Natural killer cell (primary cell): ENCODE data around the gene KDM6B. TPM values are rescaled to one million over a fixed set of nuclear protein-coding genes. Genes with fewer than 3 reads are reported as not detected.
A peak's percentile ranks its signal among the peaks of the same experiment; 100 is the strongest.

Source experiments
- ATAC-seq, 3 donors: fragments of 150-1000 bp in 2 of 3; fragments of 200-7000 bp in 1 of 3; cut with Tn5 transposase; 1 replicate in 1 of 3; 2 replicates in 2 of 3; pipeline ENCODE4 v1.10.0; 2021; ENCODE audit warnings: mild to moderate bottlenecking in 2 of 3, moderate library complexity in 2 of 3
- DNase-seq, 2 donors: peaks; one replicate each; pipeline versions ENCODE4 v3.0.0 to v3.0.0-alpha.2; 2013 to 2021; ENCODE audit warnings: mixed read lengths in 1 of 2
- H3K27ac ChIP-seq: one replicate; pipeline ENCODE4 v1.5.1; 2013; ENCODE audit warnings: mild to moderate bottlenecking, low read length
- H3K27me3 ChIP-seq: one replicate; pipeline ENCODE4 v1.6.1; 2013; ENCODE audit warnings: low read length; ENCODE audit not compliant: control insufficient read depth, insufficient read depth
- H3K36me3 ChIP-seq: one replicate; pipeline ENCODE4 v1.6.1; 2013; ENCODE audit warnings: low read length; ENCODE audit not compliant: control insufficient read depth, insufficient read depth
- H3K4me1 ChIP-seq: one replicate; pipeline ENCODE4 v1.6.1; 2013; ENCODE audit warnings: low read length; ENCODE audit not compliant: control insufficient read depth, insufficient read depth
- H3K4me3 ChIP-seq: one replicate; pipeline ENCODE4 v1.5.1; 2013; ENCODE audit warnings: low read length
- H3K9me3 ChIP-seq: one replicate; pipeline ENCODE4 v1.6.1; 2013; ENCODE audit warnings: low read length; ENCODE audit not compliant: control insufficient read depth, insufficient read depth
- H3K27ac Mint-ChIP-seq, 2 donors: one replicate each; pipeline ENCODE4 v1.8.0; 2022; ENCODE audit warnings: mild to moderate bottlenecking in 2 of 2, mixed read lengths in 2 of 2, moderate library complexity in 1 of 2
- H3K27me3 Mint-ChIP-seq, 2 donors: one replicate each; pipeline ENCODE4 v1.8.0; 2022; ENCODE audit warnings: low read depth in 2 of 2, mixed read lengths in 2 of 2
- H3K36me3 Mint-ChIP-seq: one replicate; pipeline ENCODE4 v1.8.0; 2022; ENCODE audit warnings: mixed read lengths
- H3K4me1 Mint-ChIP-seq, 2 donors: one replicate each; pipeline ENCODE4 v1.8.0; 2022; ENCODE audit warnings: mixed read lengths in 2 of 2
- H3K4me3 Mint-ChIP-seq: one replicate; pipeline ENCODE4 v1.8.0; 2022; ENCODE audit warnings: mild to moderate bottlenecking, moderate library complexity, mixed read lengths
- H3K9me3 Mint-ChIP-seq, 2 donors: one replicate each; pipeline ENCODE4 v1.8.0; 2022; ENCODE audit warnings: mixed read lengths in 2 of 2
- CTCF ChIP-seq: fragments of 200-600 bp; IDR thresholded peaks from one replicate; pipeline ENCODE4 v1.8.0; 2022; ENCODE audit warnings: antibody characterized with exemption
- WGBS: methylation state at CpG from one replicate; pipeline ENCODE4 v1.1.7; 2013; ENCODE audit warnings: missing lambda C conversion rate; ENCODE audit not compliant: insufficient coverage; 5-methylcytosine and 5-hydroxymethylcytosine counted together
- intact Hi-C: fragments of 100-400 bp; cut with micrococcal nuclease; formaldehyde crosslinking; loops from one replicate; pipeline ENCODE4 v1.14.2; 2022
- total RNA-seq, 4 donors: library from RNA; stranded (reverse); fragments of 120-200 nt in 1 of 4; gene quantifications; one replicate each; pipeline versions ENCODE4 v1.2.3 to v1.2.4, GENCODE V29; 2013 to 2022

Gene KDM6B
- total RNA-seq, 3 donors from 2014 or later (not counting 1 experiment from before 2014, with no cell fraction given), result 104 to 165 (median 149) TPM

GRCh38 chr17:7835814-7836595 is 2.0 kb downstream of the KDM6B start:
- TF ChIP-seq CTCF, result no peak
- Mint-ChIP-seq H3K4me3 (peak overlapping the region; percentile 94), H3K27me3 (peaks cover 0 to 9% of the 10 kb centered on the region in 2 donors), H3K9me3 (no peaks in the 10 kb centered on the region), H3K36me3 (no peaks in the 10 kb centered on the region), H3K4me1 (peaks cover 45 to 71% of the 10 kb centered on the region in 2 donors), H3K27ac (peak overlapping the region; percentile 97 to 100)
- no peaks in the 10 kb centered on the region for H3K36me3 ChIP-seq
- WGBS, result under 1% methylated on average over 61 of the region's 61 CpGs
- H3K4me1 ChIP-seq, result peaks cover 54% of the 10 kb centered on the region
- H3K9me3 ChIP-seq, result no peaks in the 10 kb centered on the region
- H3K4me3 ChIP-seq, result peak overlapping the region; percentile 59
- peak overlapping the region; percentile 98 for H3K27ac ChIP-seq
- DNase-seq (peak; percentile 28 to 83), ATAC-seq (peak in 1 of 3 donors; percentile 4)
- intact Hi-C loops, result loop anchor here (2.0 kb wide), 2 partner anchors 21 to 51 kb away; partner anchors contain the start of gene NAA38
- H3K27me3 ChIP-seq, result no peaks in the 10 kb centered on the region

- Histone ChIP-seq H3K4me1 (peaks cover 61% of the 10 kb centered on the region), H3K27ac (peak overlapping the region; percentile 98), H3K4me3 (no peak overlapping the region), H3K9me3 (no peaks in the 10 kb centered on the region), H3K36me3 (no peaks in the 10 kb centered on the region), H3K27me3 (no peaks in the 10 kb centered on the region)
- intact Hi-C loops, result no loop called here
- ATAC-seq (no peak), DNase-seq (peak; percentile 30 to 80)
- H3K36me3 Mint-ChIP-seq, result no peaks in the 10 kb centered on the region
- WGBS, result 5% methylated on average over 9 of the region's 19 CpGs
- TF ChIP-seq CTCF, result no peak
- peaks cover 0 to 9% of the 10 kb centered on the region in 2 donors for H3K27me3 Mint-ChIP-seq
- H3K27ac Mint-ChIP-seq, result peak overlapping the region; percentile 97 to 100
- peaks cover 53 to 79% of the 10 kb centered on the region in 2 donors for H3K4me1 Mint-ChIP-seq
- H3K4me3 Mint-ChIP-seq, result peak overlapping the region; percentile 94
- H3K9me3 Mint-ChIP-seq, result no peaks in the 10 kb centered on the region
Observed at GRCh38 chr17:7836596-7837407, 2.8 kb downstream of the KDM6B start.

- H3K9me3 Mint-ChIP-seq, result no peaks in the 10 kb centered on the region
- Histone ChIP-seq H3K4me1 (peaks cover 67% of the 10 kb centered on the region), H3K9me3 (no peaks in the 10 kb centered on the region), H3K27me3 (no peaks in the 10 kb centered on the region), H3K4me3 (no peak overlapping the region), H3K36me3 (no peaks in the 10 kb centered on the region), H3K27ac (no peak overlapping the region)
- peak in 1 of 2 donors; percentile 50 for DNase-seq
- no peaks in the 10 kb centered on the region for H3K36me3 Mint-ChIP-seq
- no peak for ATAC-seq
- H3K4me1 Mint-ChIP-seq, result peaks cover 61 to 86% of the 10 kb centered on the region in 2 donors
- H3K4me3 Mint-ChIP-seq, result peak overlapping the region; percentile 94
- H3K27me3 Mint-ChIP-seq, result peaks cover 0 to 11% of the 10 kb centered on the region in 2 donors
- WGBS, result 39% methylated on average over 6 of the region's 8 CpGs
- intact Hi-C loops, result no loop called here
- TF ChIP-seq CTCF, result no peak
- H3K27ac Mint-ChIP-seq, result peak overlapping the region; percentile 97 to 100
Observed at GRCh38 chr17:7837408-7838088, 3.5 kb downstream of the KDM6B start.
